GM18868 (cell line): ENCODE measurements around the gene SLCO1C1.
A peak's percentile ranks its signal among the peaks of the same experiment; 100 is the strongest.

Experiments
- ATAC-seq: cut with Tn5 transposase; IDR thresholded peaks from one replicate; pipeline ENCODE4 v1.9.1; 2021; ENCODE audit warnings: mild to moderate bottlenecking, moderate library complexity; ENCODE audit not compliant: unreplicated experiment

The SLCO1C1 gene

DNA sequence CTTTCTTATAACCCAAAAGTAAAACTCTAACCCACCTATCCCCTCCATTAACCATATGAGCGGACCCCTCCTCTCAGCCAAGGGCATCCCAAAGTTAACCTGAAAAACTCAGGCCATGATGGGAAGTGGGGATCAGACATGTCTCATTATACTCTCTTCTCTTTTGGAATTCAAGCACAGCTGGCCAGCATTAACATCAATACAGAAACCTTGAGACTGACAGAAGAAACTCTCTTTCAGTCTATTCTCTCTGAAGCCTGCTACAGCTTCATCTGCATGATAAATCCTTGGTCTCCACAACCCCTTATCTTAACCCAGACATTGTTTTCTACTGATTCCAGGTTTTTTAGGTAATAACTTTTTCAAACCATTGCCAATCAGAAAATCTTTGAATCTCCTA lies 97.8 kb downstream of the SLCO1C1 start:
- no peak for ATAC-seq

DNA sequence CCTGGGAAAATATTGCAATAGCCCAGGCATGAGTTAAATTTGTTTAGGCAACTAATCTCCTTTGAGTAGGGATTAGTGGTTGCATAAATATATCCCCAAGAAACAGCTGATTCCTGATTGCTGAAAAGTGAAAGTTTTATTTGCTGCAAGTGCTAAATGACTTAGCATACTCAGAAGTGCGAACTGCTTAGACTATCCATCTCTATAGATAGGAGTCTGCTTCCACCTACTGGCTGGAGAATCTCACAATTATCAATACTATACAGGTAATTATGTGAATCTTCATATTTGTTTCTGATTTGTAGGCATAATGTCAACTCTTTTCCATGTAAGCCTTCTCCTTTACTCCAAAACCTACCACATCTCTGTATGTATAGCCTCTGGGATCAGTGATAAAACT lies 103.4 kb downstream of the SLCO1C1 start:
- ATAC-seq = no peak

DNA sequence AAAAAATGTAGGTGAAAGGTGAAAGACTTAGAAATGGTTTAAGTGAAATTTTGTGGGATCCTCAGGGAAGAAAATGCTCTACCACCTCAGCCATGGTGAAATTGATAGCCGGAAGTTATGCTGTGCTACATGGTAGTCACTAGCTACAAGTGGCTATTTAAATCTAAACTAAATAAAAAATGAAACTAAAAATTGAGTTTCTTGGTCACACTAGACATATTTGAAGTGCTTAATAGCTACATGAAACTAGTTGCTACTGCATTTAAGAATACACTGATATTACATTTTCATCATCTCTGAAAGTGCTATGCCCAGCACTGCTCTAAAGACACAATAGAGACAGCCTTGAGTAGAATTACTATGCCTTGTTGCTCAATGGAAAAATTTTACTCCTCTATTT lies 105.0 kb downstream of the SLCO1C1 start:
- ATAC-seq = peak; percentile 61

DNA sequence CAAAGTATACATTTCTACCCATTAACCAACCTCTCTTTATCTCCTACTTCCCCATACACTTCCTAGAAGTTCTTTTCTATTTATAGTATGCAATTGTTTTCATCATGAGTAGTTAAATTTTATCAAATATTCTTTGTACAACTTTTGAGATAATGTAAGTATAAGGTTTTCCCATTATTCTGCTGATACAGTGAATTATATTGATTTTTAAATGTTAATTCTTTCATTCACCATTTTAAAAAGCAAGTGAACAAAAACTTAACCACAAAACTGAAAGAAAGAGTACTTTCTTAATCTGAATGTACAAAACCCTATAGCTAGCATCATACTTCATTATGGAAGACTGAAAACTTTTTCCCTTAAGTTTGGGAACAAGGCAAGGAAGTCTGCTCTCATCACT lies 105.9 kb downstream of the SLCO1C1 start:
- no peak for ATAC-seq
